Suprapubic skin (tissue), 4 donors: ENCODE results near the gene RTCA. TPM values are rescaled to one million over a fixed set of nuclear protein-coding genes. Genes with fewer than 3 reads are reported as not detected.
"Not testable (repeated sequence)": the region's sequence is repeated elsewhere in the genome, so short reads cannot be mapped to it uniquely, and the experiment has no call there.

ENCODE experiments used
- DNase-seq, 2 donors: peaks; one replicate each; pipeline ENCODE4 v3.0.0-alpha.2; 2019; ENCODE audit warnings: low spot score in 2 of 2
- H3K27ac ChIP-seq: fragments of 200-600 bp; sonication (generic); one replicate; pipeline ENCODE4 v1.5.1; 2019
- H3K27me3 ChIP-seq: fragments of 200-600 bp; sonication (generic); one replicate; pipeline ENCODE4 v1.5.1; 2019
- H3K36me3 ChIP-seq: fragments of 200-600 bp; sonication (generic); one replicate; pipeline ENCODE4 v1.5.1; 2019
- H3K4me1 ChIP-seq: fragments of 200-600 bp; sonication (generic); one replicate; pipeline ENCODE4 v1.5.1; 2019
- H3K4me3 ChIP-seq: fragments of 200-600 bp; sonication (generic); one replicate; pipeline ENCODE4 v1.5.1; 2019; ENCODE audit warnings: mild to moderate bottlenecking
- H3K9me3 ChIP-seq: fragments of 200-600 bp; sonication (generic); one replicate; pipeline ENCODE4 v1.5.1; 2019
- EP300 ChIP-seq: sonication (generic); formaldehyde crosslinking; IDR thresholded peaks from one replicate; pipeline ENCODE4 v1.6.1; 2017; ENCODE audit warnings: antibody characterized with exemption
- POLR2A ChIP-seq, 2 donors: fragments of 450-650 bp; IDR thresholded peaks; one replicate each; pipeline ENCODE4 v1.6.1; 2017; ENCODE audit warnings: antibody characterized with exemption in 2 of 2, mild to moderate bottlenecking in 2 of 2, moderate library complexity in 2 of 2
- POLR2AphosphoS5 ChIP-seq, 3 donors: sonication (generic); formaldehyde crosslinking; IDR thresholded peaks; one replicate each; pipeline ENCODE4 v1.6.1; 2017; ENCODE audit warnings: antibody characterized with exemption in 3 of 3
- WGBS: methylation state at CpG from one replicate; pipeline ENCODE4 v1.1.5; 2018; 5-methylcytosine and 5-hydroxymethylcytosine counted together
- total RNA-seq, 4 donors: library from RNA; depleted of rRNA; stranded (reverse); fragments of >200 nt; gene quantifications; one replicate each; pipeline ENCODE4 v1.1.0, GENCODE V29; 2016
- TF ChIP-seq, protein P1 (sequence below), 2 donors: fragments of 200-600 bp in 1 of 2; fragments of 450-650 bp in 1 of 2; sonication (generic) in 1 of 2; IDR thresholded peaks; one replicate each; pipeline ENCODE4 v1.5.1; 2016 to 2019; ENCODE audit warnings: antibody characterized with exemption in 2 of 2, mild to moderate bottlenecking in 1 of 2, moderate library complexity in 1 of 2

The RTCA gene
- total RNA-seq, 4 donors from 2014 or later = 8.4 to 21.6 (median 14.5) TPM

DNA sequence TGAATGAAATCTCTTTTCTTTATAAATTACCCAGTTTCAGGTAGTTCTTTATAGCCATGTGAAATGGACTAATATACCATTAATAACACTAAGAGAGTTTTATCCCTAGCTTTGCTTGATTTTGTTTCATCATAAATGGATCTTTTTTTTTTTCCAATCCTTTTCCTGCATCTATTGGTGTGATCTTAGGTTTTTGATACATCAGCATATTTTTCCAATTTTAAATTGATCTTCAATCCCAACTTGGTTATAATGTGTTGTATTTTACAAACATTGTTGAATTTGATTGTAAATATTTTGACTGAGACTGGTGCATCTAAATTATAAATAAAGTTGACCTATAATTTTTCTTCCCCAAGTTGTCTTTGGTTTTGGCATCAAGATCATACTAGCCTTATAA, 4.3 kb upstream of the RTCA start:
- no peaks in the 10 kb centered on the region for H3K36me3 ChIP-seq
- DNase-seq = no peak
- no peak overlapping the region for H3K4me3 ChIP-seq
- no peak for TF ChIP-seq POLR2AphosphoS5 (IDR thresholded peaks at IDR 0.05)
- H3K27me3 ChIP-seq = no peaks in the 10 kb centered on the region
- H3K9me3 ChIP-seq = no peaks in the 10 kb centered on the region
- H3K4me1 ChIP-seq = peaks cover 9% of the 10 kb centered on the region
- H3K27ac ChIP-seq = no peak overlapping the region

DNA sequence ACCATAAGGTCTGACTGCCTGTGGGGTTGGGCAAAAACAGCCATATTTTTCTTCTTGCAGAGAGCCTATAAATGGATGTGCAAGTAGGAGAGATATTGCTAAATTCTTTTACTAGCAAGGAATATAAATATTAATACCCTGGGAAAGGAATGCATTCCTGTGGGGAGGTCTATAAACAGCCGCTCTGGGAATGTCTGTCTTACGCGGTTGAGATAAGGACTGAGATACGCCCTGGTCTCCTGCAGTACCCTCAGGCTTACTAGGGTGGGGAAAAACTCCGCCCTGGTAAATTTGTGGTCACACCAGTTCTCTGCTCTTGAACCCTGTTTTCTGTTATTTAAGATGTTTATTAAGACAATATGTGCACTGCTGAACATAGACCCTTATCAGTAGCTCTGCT, 1.9 kb upstream of the RTCA start:
- not testable (repeated sequence) for DNase-seq, H3K9me3 ChIP-seq, H3K27ac ChIP-seq, H3K4me3 ChIP-seq, H3K27me3 ChIP-seq
- Histone ChIP-seq H3K4me1 (peaks cover 27% of the 10 kb centered on the region), H3K36me3 (peaks cover 14% of the 10 kb centered on the region)
- 93% methylated on average over 5 of the region's 5 CpGs for WGBS

GRCh38 chr1:100265562-100265930, 470 bp upstream of the RTCA start:
- no peaks in the 10 kb centered on the region for H3K27me3 ChIP-seq
- DNase-seq = no peak
- H3K9me3 ChIP-seq = no peaks in the 10 kb centered on the region
- peak overlapping the region; percentile 70 for H3K4me3 ChIP-seq
- H3K36me3 ChIP-seq = peaks cover 26% of the 10 kb centered on the region
- WGBS = under 1% methylated on average over 12 of the region's 12 CpGs
- H3K27ac ChIP-seq = peak overlapping the region; percentile 91
- TF ChIP-seq, protein P1, sequence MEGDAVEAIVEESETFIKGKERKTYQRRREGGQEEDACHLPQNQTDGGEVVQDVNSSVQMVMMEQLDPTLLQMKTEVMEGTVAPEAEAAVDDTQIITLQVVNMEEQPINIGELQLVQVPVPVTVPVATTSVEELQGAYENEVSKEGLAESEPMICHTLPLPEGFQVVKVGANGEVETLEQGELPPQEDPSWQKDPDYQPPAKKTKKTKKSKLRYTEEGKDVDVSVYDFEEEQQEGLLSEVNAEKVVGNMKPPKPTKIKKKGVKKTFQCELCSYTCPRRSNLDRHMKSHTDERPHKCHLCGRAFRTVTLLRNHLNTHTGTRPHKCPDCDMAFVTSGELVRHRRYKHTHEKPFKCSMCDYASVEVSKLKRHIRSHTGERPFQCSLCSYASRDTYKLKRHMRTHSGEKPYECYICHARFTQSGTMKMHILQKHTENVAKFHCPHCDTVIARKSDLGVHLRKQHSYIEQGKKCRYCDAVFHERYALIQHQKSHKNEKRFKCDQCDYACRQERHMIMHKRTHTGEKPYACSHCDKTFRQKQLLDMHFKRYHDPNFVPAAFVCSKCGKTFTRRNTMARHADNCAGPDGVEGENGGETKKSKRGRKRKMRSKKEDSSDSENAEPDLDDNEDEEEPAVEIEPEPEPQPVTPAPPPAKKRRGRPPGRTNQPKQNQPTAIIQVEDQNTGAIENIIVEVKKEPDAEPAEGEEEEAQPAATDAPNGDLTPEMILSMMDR (IDR thresholded peaks at IDR 0.05) = no peak
- TF ChIP-seq POLR2A (IDR thresholded peaks at IDR 0.05) = no peak
- TF ChIP-seq EP300 = no peak
- no peak for TF ChIP-seq POLR2AphosphoS5 (IDR thresholded peaks at IDR 0.05)
- peaks cover 27% of the 10 kb centered on the region for H3K4me1 ChIP-seq

DNA sequence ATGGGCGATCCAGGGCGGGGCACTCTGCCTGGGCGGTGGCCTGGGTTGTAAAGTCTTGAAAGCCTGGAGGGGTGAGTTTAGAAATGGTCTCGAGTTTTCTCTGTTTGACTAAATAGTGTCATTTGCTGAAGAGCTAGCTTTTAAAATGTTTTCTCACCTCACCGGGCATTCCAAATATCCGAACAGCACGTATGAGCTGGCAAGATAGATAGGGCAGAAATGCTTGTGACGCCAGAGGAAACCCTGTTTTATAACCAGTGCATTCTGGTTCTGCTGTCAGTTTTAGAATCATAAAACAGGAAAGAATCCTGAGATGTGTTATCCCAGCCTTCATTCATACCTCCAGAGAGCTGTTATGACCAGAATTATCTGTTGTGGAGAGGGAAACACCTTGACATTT, 725 bp downstream of the RTCA start:
- Histone ChIP-seq H3K4me3 (peak overlapping the region; percentile 70), H3K27me3 (no peaks in the 10 kb centered on the region), H3K9me3 (no peaks in the 10 kb centered on the region), H3K27ac (peak overlapping the region; percentile 91), H3K36me3 (peaks cover 38% of the 10 kb centered on the region), H3K4me1 (peaks cover 27% of the 10 kb centered on the region)
- no peak for DNase-seq
- WGBS = 0% methylated on average over 7 of the region's 8 CpGs
- TF ChIP-seq, protein P1 (IDR thresholded peaks at IDR 0.05) = no peak
- TF ChIP-seq POLR2A (IDR thresholded peaks at IDR 0.05) (no peak), EP300 (no peak), POLR2AphosphoS5 (IDR thresholded peaks at IDR 0.05) (no peak)

GRCh38 chr1:100267284-100267683, 1.3 kb downstream of the RTCA start:
- Histone ChIP-seq H3K4me3 (peak overlapping the region; percentile 70), H3K9me3 (no peaks in the 10 kb centered on the region), H3K36me3 (peaks cover 43% of the 10 kb centered on the region), H3K27ac (no peak overlapping the region), H3K4me1 (peaks cover 27% of the 10 kb centered on the region), H3K27me3 (no peaks in the 10 kb centered on the region)
- no peak for TF ChIP-seq EP300
- TF ChIP-seq, protein P1 (IDR thresholded peaks at IDR 0.05) = no peak
- TF ChIP-seq POLR2A (IDR thresholded peaks at IDR 0.05) = no peak
- TF ChIP-seq POLR2AphosphoS5 (IDR thresholded peaks at IDR 0.05) = no peak
- DNase-seq = no peak
- 89% methylated on average over 1 of the region's 1 CpG for WGBS

GRCh38 chr1:100268202-100268601, 2.2 kb downstream of the RTCA start:
- Histone ChIP-seq H3K27me3 (no peaks in the 10 kb centered on the region), H3K27ac (no peak overlapping the region), H3K4me3 (no peak overlapping the region), H3K36me3 (peaks cover 53% of the 10 kb centered on the region), H3K9me3 (no peaks in the 10 kb centered on the region), H3K4me1 (peaks cover 27% of the 10 kb centered on the region)
- DNase-seq = no peak
- WGBS = 98% methylated on average over 4 of the region's 4 CpGs
- TF ChIP-seq, protein P1 (IDR thresholded peaks at IDR 0.05) = no peak
- TF ChIP-seq EP300 (no peak), POLR2A (IDR thresholded peaks at IDR 0.05) (no peak), POLR2AphosphoS5 (IDR thresholded peaks at IDR 0.05) (no peak)
